ENCODE results near the gene SPRED2.

SPRED2 gene

DNA sequence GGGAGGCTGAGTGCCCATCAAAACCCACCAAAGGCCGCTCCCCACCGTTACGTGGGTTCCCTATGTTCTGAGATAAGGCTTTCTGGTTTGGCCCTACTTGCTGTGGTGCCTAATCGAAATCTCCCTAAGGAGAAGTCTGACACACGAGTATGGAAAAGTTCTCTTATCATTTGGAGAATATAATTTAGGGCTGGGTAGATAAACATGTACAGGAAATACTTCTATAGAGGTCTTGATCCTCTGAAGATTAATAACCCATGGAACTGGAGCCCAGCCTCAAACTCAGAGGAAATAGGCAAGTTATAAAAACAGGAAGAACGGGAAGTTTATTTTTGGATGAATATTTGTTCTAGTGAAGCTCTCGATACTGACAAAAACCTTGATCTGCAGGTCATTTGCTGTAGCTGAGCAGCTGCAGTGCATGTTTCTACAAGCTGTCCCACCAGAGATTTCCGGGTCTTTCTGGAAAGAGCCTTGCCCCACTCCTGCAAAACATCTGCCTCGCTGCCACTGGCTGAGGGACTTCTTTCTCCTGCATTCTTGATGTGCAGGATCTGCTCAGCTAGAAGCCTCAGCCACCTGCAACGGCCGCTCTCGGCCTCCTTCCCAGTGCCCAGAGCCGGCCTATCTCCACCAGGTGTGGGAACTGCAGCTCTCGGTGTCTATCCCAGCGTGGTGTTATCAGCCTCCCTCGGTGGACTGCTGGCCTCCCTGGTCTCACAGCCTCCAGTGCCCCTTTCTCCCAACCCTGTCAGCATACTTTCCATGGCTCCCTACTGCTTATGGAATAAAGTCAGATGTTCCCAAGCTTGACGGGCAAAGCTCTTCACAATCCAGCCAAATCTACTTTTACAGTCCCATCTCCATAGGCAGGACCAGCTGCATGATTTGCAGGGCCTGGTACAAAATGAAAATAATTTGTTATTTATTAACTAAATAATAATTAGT lies 48.6 kb downstream of the SPRED2 start:
- no peak for DNase-seq

DNA sequence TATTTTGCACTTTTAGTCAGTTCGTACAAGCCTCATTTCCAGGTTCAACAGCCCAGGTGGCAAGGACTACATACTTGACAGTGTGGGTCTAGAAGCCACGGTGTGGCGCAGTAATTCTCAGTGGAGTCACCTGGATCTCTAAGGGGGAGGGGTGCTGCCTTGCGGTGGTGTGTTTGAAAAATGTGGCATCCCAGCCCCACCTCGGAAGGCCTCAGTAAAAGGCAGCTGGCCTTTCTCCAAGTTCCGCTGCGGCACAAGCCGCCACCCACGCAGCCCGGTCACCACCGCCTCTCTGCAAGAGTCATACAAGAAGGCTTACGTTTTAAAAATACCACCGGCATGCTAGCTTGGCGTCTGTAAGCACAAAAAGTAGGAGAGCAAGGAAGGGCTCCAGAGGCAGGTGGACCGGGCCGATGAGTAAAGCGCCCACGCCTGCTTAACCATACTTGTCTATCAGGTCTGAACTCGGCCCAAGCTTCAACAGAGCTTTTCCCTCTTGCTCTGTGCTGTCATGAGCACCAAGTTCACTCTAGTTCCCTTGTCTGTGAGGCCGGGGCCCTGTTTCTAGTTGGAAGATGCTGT lies 49.5 kb downstream of the SPRED2 start:
- peak; percentile 12 to 61 (median 31) for DNase-seq

DNA sequence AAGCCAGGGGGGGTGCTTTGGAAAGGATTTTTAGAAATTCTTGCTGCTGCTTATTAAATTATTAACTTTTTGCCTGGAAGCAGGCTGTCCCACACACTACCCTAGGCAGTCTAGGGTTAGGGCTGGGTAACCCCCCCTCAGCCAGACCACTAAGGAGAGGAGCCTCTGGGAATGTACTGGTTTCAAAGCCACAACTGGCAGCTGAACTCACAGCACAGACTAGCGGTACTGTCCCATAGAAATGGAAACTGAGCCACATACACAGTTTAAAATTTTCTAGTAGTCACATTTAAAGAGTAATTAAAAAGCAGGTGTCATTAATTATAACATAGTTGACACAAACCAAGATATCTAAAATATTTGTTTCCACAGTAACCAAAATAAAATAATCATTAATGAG lies 50.1 kb downstream of the SPRED2 start:
- DNase-seq, result no peak

DNA sequence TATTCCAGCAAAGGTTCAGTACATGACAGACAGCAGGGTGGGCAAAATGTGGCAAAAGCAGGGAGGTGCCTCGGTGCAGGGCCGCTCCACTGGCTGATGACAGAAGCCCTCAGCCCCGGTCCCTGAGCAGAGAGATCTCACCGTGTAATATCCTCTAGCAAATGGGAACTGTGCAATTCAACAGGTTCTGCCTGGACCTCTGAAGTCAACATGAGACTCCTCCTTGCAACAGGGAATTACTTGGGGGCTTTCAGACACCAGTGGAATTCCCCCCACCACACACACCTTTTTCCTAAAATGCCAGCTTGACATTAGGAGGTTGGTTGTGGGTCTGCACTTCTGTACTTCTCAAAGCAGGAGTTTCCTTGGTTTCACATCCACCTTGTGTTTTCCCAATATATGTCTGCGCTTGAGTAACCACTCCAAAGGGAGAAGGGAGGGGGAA lies 50.8 kb downstream of the SPRED2 start:
- DNase-seq, result no peak

DNA sequence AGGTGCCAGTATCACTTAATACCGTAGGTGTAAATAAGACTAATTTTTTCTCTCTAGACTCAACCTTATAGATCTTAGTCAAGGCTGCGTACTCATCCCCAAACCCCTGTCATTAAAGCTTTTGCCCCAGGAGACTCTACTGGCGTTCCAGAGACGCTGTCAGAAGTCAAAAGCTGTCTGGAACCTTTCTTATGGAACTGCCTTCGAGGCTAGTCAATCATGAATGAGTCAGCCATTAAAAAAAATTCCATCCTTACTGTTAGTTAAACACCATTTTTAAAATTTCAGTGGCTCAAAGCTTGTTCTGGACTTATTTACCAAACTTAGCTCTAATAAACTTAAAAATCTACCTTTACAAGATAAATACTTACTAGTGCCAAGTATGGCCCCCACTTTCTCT lies 52.1 kb downstream of the SPRED2 start:
- DNase-seq, result no peak

DNA sequence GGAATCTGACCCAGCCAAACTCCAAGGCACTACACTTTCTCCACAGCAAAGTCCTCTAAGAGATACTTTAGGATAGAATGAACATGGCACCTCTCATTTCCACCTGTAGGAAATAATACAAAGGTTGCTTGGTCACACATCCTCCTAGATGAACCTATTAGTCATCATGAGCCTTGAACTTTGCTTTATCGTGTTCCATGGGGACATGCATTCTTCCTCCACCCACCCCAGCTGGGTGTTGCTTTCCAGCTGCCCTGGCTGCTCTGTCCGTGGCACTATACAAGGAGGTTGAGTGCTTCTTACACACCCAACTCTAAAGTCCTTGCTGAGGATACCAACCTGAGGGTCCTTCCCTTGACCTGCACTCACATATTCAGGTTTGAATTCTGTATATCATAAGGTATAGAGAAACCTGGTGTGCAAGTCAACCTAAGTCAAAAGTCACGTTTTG lies 52.7 kb downstream of the SPRED2 start:
- no peak for DNase-seq

DNA sequence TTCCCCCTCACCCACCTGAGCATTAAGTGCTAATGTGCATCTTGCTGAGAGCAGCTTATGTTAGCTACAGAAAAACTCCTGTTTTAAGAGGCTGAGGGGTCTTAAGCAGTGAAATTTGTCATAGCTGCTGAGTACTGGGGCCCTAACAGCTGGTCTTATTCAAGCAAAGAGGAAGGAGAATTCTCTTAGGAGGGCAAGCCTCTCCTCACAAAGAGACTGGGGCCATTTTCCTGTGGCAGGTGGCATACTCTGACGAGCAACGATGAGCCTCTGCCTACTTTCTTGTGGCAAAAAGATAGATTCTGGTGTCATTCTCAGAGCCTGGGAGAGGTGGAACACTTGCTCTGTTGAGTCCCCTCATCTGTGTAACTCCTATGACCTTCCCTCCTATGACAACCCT lies 53.2 kb downstream of the SPRED2 start:
- DNase-seq, result no peak

DNA sequence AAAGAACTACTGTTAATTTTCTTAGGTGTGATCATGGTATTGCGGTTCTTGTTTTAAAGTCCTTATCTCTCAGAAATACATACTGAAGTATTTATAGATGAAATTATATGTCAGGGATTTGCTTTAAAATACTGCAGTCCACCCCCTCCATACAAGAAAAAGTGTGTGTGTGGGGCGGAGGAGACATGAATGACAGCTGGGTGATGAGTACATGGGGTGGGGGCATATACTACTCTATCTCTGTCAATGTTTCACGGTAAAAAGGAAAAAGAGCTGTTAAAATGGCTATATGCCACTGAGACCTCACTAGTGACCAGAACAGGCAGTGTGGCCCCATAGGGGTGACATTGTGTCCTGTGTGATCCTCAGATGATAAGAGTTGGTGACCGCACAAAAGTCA lies 54.1 kb downstream of the SPRED2 start:
- no peak for DNase-seq

DNA sequence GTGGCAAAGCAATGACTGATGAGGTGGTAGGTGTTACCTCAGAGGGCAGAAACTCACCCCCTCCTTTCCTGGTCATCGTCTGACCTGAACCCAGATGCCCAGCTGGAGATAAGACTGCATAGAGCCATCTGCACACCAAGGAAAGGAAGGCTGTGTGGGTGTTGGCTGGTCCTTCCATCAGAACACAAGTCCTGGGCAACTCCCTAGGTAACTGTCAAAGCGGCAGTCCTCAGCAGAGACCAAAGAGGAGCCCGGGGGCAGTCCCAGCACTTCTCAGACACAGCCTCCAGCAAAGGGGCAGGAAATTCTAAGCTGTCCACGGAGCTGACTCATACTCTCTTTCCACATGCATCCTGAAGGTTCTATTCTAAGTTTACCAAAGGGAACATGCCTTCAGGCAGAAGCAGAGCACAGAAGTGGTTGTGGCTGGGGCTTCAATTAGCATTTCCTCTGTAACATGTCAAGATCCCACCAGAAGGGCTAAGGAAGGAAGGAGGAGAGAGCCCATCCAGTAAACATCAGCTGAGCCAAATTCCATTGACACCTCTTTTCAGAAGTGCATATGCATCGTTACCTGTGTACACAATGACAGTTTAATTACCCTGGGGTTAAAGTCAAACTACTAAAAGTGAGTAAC lies 54.7 kb downstream of the SPRED2 start:
- DNase-seq, result no peak

DNA sequence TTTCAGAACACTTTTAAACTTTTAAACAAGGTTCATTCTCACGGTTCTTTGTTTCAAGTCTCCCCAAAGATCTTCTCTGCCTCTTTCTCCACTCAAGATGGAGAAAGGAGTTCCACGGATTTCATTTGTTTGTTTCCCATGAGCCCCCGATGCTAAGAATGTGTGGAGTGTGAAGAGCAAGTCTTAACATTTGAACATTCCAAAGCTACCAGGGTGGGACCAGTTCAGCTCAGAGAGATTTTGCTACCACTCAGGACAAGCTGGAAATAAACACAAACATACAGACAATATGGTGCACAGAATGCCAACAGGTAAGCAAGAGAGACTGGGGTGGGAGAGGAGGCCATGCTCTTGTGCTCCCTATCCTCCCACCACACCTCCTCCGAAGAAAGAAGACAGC lies 56.7 kb downstream of the SPRED2 start:
- no peak for DNase-seq

DNA sequence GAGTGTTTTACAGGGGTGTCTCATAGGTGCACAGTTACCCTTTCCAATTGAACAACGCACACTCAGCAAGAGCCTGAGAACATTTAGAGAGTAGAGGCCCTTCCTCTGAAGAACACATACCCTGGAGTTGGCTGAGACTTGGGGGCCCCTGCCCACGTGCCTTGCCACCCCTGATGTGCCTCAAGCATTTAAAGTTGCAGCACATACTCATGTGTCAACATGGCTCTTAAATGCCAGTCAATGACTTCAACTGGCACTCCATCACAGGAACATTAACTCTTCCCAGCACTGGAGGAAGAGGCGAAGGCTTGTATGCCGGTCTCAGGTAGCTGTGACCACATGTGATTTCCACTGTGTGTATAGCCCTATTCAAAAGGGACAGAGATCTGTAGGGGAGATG lies 57.4 kb downstream of the SPRED2 start:
- no peak for DNase-seq

DNA sequence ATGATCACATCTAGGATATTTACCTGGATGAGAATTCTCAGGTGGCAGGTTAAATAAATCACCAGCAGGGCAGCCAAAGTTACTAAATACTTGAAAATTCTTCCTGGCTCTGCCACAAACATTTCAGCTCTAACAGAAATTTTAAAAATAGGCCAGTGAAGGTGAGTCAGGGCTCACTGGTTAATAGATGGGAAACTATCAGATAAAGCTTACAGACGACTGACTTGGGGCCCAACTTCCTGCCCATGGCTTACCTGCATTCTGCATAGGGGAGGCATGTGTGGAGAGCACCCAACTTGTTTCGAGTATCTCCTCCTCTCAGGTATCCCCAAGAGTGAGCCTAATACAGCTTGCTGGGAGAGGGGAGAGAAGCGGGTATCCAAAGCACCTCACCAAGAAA lies 57.8 kb downstream of the SPRED2 start:
- no peak for DNase-seq

DNA sequence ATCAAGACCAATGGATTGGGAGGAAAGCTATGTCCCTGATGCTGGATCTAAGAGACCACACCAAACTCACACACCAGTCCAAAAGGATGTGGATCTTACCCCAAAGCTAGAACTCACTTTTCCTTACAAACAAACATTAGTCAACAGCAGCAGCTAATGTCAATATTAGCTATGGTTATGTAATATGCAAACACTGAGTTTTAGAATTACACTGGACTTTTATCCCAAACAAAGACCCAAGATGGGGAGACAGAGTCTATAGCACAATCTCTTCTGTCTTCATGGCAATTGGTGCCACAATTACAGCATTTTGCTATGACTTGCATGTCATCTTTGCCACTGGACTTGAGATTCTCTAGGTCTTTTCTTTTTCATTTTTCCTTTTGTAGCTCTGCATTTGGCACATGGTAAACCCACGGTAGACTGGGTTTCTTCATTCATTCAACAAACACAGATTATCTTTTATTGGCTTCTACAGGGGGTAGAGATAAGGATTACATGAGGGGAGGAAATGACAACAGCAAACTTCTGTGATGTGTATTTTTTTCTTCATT lies 59.0 kb downstream of the SPRED2 start:
- no peak for DNase-seq

DNA sequence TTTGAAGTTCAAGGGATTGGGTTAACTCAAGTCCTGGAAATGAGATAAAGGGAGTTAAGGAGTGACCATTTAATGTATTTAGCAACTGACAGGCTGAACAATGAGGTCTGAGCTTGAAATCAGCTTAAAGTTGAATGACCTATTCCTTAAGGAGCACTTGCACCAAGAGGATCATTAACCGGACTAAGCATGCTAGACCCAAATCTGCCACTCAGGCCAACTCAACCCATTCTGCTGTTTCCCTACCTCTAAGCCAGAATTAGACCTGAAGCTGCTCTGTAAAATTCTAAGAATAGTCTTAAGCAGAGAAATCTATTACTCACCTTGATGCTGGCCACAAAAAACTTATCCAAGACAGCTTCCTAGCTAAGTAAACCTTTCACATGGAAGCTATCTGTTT lies 59.8 kb downstream of the SPRED2 start:
- no peak for DNase-seq

DNA sequence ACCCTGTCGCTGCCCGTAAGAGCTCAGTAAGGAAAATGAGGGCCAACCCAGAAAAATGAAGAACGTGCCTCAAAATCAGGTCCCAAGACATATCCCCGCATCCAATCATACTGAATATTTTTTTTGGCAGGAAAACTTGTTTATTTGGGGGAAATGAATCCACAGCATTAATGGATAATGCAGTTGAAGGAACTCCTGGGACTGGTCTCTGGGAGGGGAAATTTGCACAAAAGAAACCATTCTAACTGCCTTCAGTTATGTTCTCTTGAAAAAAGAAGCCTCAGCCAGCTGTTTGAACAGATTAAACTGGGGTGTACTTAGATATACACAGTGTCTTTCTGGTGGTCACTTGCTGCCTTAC lies 61.3 kb downstream of the SPRED2 start:
- DNase-seq, result no peak

DNA sequence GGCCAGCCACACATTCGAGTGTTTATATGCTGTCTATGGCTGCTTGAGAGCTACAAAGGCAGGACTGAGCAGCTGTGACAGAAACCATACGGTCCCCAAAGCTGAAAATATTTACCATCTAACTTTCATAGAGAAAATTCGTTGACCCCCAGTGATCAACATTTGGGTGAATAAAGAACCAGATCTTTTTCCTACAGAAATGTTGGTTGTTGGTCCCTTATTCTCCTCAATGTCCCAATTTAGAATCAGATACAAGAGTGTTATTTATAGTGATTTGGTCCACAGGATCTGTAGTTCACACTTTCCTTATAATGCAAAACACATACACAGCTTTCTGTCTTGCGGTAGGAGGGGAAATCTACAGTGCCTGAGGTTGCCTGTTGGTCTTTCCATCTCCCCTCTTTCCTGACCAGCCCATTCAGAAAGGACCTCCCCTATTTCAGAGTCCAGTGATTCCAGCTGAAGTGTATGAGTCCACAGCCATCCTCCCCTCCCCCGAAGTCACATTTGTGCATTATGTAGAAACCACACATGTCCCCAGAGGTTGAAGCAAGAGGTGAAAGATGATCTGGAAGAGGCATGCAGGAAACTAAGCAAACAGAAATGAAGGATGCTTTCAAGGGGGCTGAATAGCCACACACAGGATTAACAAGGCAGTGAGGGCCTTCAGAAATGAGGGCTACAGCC lies 61.9 kb downstream of the SPRED2 start:
- no peak for DNase-seq

DNA sequence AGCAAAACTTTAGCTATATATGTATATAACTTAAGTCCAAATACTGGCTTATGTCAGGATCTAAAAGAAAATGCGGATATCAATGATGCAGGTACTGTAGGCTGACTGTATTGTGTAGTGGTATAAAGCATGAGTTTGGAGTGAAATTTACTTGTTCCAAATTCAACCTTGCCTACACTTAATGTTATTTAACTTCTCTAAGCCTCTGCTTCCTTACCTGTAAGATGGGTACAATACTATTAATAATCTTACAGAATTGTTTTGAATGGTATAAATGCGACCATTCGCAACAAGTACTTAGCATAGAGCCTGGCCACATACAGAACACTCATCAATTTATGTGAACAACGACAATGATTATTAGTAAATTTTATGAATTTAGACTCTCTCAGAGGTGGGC lies 62.4 kb downstream of the SPRED2 start:
- DNase-seq, result no peak

DNA sequence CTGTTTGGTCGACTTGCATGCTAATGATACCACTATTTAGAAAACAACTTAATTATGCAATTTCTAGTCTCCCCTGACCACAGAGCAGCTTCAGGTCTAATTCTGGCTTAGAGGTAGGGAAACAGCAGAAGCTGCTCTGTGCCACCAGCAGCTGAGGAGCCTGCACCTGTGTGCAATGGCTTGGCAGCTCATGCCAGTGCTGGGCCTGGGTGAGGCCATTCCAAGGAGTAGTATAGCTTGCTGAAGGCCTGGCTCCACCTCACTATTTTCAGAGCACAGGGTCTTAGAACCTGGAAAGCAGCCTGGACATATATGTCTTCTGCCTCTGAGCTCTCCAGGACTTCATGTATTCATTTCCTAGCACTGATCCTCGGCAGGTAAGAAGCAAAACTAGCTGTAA lies 62.8 kb downstream of the SPRED2 start:
- DNase-seq, result no peak

DNA sequence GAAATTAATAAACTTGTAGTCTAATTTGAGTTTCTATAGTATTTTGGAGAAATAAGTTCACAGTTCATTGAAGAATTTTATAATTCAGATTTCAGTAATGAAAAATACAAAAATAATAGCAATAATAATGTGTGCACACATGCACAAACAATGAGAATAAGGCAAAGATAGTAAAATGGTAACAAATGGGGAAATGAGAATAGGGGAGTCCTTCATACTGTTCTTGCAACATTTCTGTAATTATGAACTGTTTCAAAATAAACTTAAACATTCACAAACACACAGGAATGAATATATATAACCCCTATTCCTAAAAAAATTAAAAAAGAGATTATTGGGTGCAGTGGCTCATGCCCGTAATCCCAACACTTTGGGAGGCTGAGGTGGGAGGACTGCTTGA lies 63.9 kb downstream of the SPRED2 start:
- no peak for DNase-seq

DNA sequence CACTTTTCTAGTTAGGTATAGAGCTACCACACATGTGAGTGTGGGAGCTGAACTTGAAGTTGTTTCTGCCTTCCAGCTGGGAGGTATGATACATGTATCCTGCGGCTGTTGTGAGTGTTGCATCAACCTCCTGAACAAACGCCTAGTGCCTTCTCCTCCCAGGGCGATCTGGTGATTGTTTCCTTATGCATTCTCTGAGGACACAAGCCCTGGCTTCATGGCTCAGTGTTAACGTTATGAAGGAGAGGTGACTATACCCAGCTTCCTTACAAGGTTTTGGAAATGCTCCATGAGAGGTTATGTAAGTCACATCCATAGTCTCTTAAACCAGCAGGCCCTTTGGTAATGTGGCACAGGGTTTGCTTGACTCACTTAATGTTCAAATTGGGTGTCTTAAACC lies 64.9 kb downstream of the SPRED2 start:
- DNase-seq, result no peak

DNA sequence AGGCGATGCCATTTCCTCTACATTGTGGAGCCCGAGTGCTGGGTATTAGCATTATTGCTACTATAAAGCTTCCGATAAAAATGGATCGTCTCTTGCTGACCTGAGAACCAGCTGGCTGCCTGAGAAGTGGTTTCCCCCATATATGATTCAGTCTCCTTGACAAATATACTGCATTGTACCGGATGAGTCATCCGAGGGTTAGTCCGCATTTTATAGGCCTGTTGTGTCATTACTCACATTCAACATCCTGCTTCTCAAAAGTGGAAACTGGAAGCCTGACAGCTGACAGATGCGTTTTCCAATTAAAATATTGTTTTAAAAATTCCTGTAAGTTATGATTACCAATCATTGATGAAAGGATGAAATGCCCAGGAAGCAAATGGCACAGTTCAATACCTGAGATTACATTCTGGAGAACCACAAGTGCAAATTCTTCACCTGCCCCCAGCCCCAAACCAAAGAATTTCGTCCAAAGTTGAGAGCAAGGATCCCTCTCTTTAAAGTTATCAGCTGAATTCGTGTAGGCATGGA lies 65.7 kb downstream of the SPRED2 start:
- no peak for DNase-seq

DNA sequence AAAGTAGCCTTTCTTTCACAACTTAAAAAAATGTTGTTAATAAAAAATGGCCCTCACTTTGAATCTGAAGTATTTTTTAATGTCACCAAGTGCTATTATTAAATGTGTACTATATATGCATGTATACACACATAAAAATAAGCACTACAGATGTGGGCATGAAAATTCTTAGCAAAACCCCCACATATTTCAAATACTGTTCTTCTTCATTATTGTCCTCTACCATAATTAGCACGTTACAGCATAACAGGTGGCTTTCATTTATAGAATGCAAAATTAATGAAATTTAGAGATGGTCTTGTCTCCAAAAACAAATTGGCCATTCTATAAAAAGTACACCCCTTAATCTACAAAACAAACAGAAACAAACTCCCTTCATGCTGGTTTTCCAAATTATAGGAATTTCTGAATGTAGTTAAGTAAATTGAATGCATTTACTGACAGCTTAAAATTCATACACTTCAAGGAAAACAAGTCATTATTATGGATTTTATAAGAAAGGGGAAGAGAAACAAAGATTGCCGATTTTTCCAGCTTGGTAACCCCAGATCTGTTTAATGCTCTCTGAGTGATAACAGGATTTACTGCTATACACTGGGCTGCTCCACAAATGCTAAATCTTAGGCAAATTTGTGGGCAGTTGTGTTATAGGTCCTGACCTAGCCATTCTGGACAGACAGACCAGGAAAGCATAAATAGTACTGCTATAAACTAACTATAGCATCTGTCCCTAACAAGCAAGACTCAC lies 67.2 kb downstream of the SPRED2 start:
- no peak for DNase-seq

Measured in activated naive CD4-positive, alpha-beta T cell (primary cell).